ENCODE results near the gene COL9A3. TPM values are rescaled to one million over a fixed set of nuclear protein-coding genes. Genes with fewer than 3 reads are reported as not detected.
A peak's percentile ranks its signal among the peaks of the same experiment; 100 is the strongest.

Gene COL9A3
- total RNA-seq, 1 experiment from 2014 or later, result 7.8 TPM

DNA sequence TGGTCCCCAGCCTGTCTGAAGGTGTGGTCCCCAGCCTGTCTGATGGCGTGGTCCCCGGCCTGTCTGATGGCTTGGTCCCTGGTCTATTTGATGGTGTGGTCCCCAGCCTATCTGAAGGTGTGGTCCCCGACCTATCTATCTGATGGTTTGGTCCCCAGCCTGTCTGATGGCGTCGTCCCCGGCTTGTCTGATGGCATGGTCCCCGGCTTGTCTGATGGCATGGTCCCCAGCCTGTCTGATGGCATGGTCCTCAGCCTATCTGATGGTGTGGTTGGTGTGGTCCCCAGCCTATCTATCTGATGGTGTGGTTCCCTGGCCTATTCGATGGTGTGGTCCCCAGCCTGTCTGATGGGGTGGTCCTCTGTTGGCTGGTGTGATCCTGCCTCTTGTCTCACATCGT is 38.8 kb upstream of the COL9A3 start:
- DNase-seq (ENCODE audit: extremely low read depth, low read depth), result no peak

DNA sequence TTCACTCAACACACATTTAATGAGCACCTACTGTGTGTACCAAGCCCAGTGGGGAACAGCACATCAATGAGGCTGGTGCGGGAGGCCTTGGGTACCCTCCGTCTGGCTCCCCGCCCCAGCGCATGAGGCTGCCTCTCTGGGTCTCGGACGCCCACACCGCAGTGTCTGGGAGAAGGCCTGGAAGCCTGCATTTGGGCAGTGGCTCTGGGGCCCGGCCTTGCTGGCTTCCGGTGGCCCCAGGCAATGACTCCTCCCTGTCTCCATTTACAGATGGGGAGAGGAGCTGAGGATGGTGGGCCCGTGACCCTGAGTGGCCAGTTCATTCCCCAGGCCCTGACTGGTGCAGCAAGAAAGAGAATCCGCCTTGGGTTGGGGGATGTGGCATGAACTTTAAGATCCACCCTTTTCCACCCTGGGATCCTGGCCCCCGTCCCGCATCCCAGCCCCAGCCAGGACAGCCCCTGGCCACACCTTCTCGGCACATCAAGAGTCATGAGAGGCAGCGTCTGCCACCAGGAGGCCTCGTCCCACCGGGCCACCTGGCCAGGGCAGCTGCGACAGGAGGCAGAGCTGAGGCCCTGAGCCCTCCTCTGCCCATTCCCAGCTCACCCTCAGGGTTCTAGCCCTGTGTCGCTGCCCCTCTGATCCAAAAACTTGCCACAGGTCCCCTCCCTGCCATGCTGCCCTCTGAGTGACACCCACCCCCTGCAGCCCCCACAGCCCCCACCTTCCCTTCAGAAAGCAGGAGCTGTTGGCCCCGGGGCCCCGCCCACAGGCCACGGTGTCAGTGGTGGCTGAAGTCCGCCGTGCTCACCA is 38.0 kb upstream of the COL9A3 start:
- no peak for DNase-seq (ENCODE audit: extremely low read depth, low read depth)

GRCh38 chr20:62779417-62779685 is 37.5 kb upstream of the COL9A3 start:
- DNase-seq (ENCODE audit: extremely low read depth, low read depth), result no peak

GRCh38 chr20:62780204-62780603 is 36.6 kb upstream of the COL9A3 start:
- DNase-seq (ENCODE audit: extremely low read depth, low read depth), result no peak

DNA sequence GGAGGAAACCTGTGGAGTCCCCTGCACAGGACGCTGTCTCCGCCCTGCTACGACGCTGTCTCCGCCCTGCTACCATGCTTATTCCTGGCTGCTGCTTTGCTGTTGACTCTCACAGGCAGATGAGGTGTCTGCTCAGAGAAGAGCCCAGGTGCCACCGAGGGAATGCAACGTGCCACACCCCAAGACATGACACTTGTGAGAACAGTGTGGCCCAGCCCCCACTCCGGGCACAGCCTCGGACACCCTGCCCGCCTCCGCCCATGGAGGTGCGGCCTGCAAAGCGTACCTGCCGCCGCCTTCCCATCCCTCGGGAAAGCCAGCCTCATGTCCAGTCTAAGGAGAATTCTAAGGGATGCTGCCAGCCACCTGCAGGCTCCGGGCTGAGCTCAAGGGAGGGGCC is 36.2 kb upstream of the COL9A3 start:
- DNase-seq (ENCODE audit: extremely low read depth, low read depth), result no peak

GRCh38 chr20:62782149-62782892 is 34.5 kb upstream of the COL9A3 start:
- DNase-seq (ENCODE audit: extremely low read depth, low read depth), result no peak

- no peak for DNase-seq (ENCODE audit: extremely low read depth, low read depth)
These were observed 34.0 kb upstream of the COL9A3 start for GRCh38 chr20:62782893-62783278.

DNA sequence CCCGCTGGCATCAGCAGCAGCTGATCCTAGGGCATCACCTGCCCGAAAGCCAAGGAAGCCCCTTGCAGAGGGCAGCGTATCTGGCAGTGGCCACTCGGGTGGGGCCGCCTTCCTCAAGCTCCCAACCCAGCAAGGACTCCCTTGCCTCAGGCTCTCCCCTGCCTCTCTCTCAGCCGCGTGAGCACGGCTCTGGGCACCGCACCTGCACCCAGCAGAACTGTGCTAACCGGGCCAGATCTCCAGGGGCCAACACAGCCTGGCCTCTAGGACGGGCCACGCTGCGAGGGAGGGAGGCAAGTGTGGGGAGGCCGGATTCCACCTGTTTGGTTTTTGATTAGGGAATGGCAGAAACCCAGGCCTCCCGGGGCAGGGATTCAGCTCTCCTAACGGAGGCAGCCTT is 32.4 kb upstream of the COL9A3 start:
- DNase-seq (ENCODE audit: extremely low read depth, low read depth), result no peak

- no peak for DNase-seq (ENCODE audit: extremely low read depth, low read depth)
These were observed 31.5 kb upstream of the COL9A3 start for GRCh38 chr20:62785393-62785792.

DNA sequence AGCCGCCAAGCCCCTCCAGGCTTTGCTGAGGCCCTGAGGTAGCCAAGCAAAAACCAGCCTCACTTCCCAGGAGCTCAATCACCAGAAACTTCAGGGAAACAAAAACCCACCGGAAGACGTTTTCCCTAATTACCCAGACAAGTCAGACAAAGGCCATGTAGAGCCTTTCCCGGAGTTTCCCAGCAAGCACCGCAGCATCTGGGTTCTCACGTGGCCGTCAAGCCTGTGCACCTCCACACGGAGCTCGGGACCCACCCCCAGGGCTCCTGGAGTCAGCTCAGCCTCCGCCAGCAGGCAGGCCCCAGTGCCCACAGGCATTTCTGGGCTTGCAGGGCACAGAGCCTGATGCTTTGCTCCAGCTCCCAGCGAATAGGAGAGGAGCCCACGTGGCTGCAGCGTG is 30.7 kb upstream of the COL9A3 start:
- DNase-seq (ENCODE audit: extremely low read depth, low read depth), result no peak

- DNase-seq (ENCODE audit: extremely low read depth, low read depth), result no peak
These were observed 29.5 kb upstream of the COL9A3 start for GRCh38 chr20:62787321-62787720.

- no peak for DNase-seq (ENCODE audit: extremely low read depth, low read depth)
These were observed 29.0 kb upstream of the COL9A3 start for GRCh38 chr20:62787866-62788265.

DNA sequence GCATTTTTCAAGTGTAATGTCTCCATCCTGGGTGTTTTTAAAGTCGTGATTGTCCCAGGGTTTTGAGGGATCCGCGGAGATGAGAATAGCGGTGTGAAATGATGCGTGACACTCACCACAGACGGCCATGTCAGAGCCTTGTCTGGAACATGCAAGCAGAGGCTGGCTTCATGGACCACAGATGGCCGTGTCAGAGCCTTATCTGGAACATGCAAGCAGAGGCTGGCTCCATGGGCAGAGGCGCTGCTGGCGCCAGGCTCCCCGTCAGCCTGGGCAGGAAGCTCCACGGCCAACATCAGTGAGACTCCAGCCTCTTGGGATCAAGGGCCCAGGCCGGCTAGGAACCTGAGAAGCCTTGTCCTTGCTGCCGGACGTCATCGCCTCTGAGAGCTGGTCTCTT is 28.2 kb upstream of the COL9A3 start:
- no peak for DNase-seq (ENCODE audit: extremely low read depth, low read depth)

DNA sequence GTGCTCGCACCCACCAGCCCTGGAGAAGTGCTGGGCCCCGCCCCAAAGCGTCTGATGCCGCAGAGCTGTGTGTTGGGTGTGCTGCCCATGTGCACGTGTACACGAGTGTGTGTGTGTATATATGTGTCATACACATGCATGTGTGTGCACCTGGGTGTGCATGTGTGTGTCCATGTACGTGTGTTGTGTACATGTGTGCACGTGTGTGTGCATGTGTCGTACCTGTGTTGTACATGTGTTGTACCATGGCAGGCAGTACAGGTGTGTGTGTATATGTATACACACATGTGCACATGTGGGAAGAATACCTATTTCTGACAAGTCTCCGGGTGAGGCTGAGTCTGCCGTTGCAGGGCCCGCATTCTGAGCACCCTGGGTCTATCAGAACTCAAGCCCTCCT is 26.8 kb upstream of the COL9A3 start:
- no peak for DNase-seq (ENCODE audit: extremely low read depth, low read depth)

- DNase-seq (ENCODE audit: extremely low read depth, low read depth), result peak; percentile 93
These were observed 25.3 kb upstream of the COL9A3 start for GRCh38 chr20:62791301-62792181.

- no peak for DNase-seq (ENCODE audit: extremely low read depth, low read depth)
These were observed 24.5 kb upstream of the COL9A3 start for GRCh38 chr20:62792182-62792939.

DNA sequence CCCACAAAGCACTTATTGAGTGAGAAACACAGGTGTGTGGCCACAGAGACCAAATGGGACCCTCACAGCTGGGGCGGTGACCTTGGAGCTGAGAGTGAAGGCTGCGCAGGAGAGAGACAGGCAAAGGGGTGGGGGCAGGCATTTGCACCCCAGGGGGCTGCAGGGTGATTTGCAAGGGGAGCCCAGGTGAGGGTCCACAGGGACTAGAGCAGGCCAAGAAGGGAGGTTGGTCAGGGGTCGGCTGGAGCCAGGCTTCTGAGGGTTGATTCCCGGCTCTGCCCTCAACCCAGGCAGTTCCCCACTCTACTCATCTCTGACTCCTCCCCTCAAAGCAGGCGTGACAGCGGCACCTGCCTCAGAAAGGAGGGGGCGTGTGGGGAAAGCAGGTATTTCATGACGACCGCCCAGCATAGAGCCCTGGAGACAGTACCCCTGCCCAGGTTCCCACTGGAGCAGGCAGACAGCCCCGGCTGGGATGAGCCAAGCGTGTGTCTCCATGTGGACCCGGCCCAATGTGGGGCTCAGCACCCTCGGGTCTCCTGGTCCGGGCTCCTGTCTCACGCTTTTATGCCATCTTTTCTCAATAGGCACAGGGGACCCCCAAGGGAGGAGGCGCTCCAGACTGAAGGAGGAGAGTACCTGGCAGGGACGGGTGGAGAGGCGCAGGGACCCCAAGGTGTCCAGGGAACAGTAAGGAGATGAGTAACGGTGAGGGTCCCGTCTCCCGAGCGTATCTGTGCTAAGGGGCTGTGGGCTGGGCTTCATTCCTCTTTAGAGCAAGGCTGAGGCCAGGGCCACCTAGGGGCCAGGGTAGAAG is 23.7 kb upstream of the COL9A3 start:
- DNase-seq (ENCODE audit: extremely low read depth, low read depth), result no peak

DNA sequence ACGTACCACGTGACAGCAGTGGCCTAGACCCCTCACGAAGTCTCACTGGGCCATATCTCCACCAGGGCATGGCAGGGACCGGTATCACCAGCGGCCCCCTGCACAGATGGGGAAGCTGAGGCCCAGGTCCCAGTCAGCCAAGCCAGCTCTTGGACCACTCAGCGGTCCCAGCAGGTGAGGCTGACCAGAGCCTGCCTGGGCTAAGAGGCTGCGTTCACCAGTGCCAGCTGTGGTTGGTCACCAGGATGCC is 23.2 kb upstream of the COL9A3 start:
- DNase-seq (ENCODE audit: extremely low read depth, low read depth), result no peak

GRCh38 chr20:62794007-62794724 is 22.7 kb upstream of the COL9A3 start:
- peak; percentile 95 for DNase-seq (ENCODE audit: extremely low read depth, low read depth)

Measured in NCI-H460 (cell line).